PC-3 (cell line): ENCODE data around the gene WDR47. TPM values are rescaled to one million over a fixed set of nuclear protein-coding genes. Genes with fewer than 3 reads are reported as not detected.

Source experiments
- ATAC-seq: fragments of 200-7000 bp; cut with Tn5 transposase; 2 replicates; pipeline ENCODE4 v1.9.1; 2020; ENCODE audit warnings: mild to moderate bottlenecking, moderate library complexity
- BruUV-seq: library from RNA; stranded (reverse); fragments of 400-500 nt; replicated peaks from 2 replicates; lab custom pipeline; 2021; lab: Mats Ljungman, UMichigan
- CTCF ChIA-PET: fragments of 300-600 bp; sonication (Branson Sonifier 250); formaldehyde crosslinking; loops from one replicate; lab custom pipeline; 2022; ENCODE audit warnings: antibody characterized with exemption; lab: Charles Lee
- POLR2A ChIA-PET: fragments of 300-600 bp; sonication (Branson Sonifier 250); formaldehyde crosslinking; loops from one replicate; lab custom pipeline; 2022; ENCODE audit warnings: antibody characterized with exemption; ENCODE audit not compliant: unreplicated experiment; lab: Charles Lee
- DNase-seq: peaks from one replicate; pipeline ENCODE4 v3.0.0-alpha.2; 2015
- H2AFZ ChIP-seq: fragments of 300-600 bp; sonication (generic); 2 replicates; pipeline ENCODE4 v1.6.0; 2016; ENCODE audit warnings: antibody characterized with exemption, low read length
- H3F3A ChIP-seq: fragments of 300-600 bp; sonication (generic); one replicate; pipeline ENCODE4 v1.6.0; 2017; ENCODE audit warnings: antibody characterized with exemption, low read length, control low read depth, mild to moderate bottlenecking; ENCODE audit not compliant: unreplicated experiment
- H3K27ac ChIP-seq: fragments of 300-600 bp; sonication (generic); 2 replicates; pipeline ENCODE4 v1.5.1; 2016; ENCODE audit warnings: mild to moderate bottlenecking, low read length
- H3K27me3 ChIP-seq: fragments of 300-600 bp; sonication (generic); 2 replicates; pipeline ENCODE4 v1.6.1; 2016; ENCODE audit warnings: low read length, mixed read lengths
- H3K36me3 ChIP-seq: fragments of 300-600 bp; sonication (generic); 2 replicates; pipeline ENCODE4 v1.6.1; 2016; ENCODE audit warnings: low read depth, mixed run types, low read length, mixed read lengths
- H3K4me1 ChIP-seq: fragments of 300-600 bp; sonication (generic); 2 replicates; pipeline ENCODE4 v1.5.1; 2016; ENCODE audit warnings: low read length; ENCODE audit not compliant: insufficient read depth
- H3K4me2 ChIP-seq: fragments of 300-600 bp; sonication (generic); 2 replicates; pipeline ENCODE4 v1.6.0; 2016; ENCODE audit warnings: low read length
- H3K4me3 ChIP-seq: fragments of 300-600 bp; sonication (generic); 2 replicates; pipeline ENCODE4 v1.5.1; 2016; ENCODE audit warnings: mild to moderate bottlenecking, low read length, mixed read lengths
- H3K79me2 ChIP-seq: fragments of 300-600 bp; sonication (generic); 2 replicates; pipeline ENCODE4 v1.6.1; 2017; ENCODE audit warnings: low read length, mixed read lengths
- H3K9ac ChIP-seq: fragments of 300-600 bp; sonication (generic); 2 replicates; pipeline ENCODE4 v1.6.0; 2016; ENCODE audit warnings: mild to moderate bottlenecking, low read length
- H3K9me2 ChIP-seq: fragments of 300-600 bp; sonication (generic); replicated peaks from 2 replicates; pipeline ENCODE4 v1.6.1; 2016; ENCODE audit warnings: mixed run types, low read length, mixed read lengths
- H3K9me3 ChIP-seq: fragments of 300-600 bp; sonication (generic); 2 replicates; pipeline ENCODE4 v1.6.1; 2016; ENCODE audit warnings: low read length, mixed read lengths
- H4K20me1 ChIP-seq: fragments of 300-600 bp; sonication (generic); 2 replicates; pipeline ENCODE4 v1.6.1; 2016; ENCODE audit warnings: low read length, mixed read lengths
- CTCF ChIP-seq: fragments of 300-600 bp; sonication (generic); conservative IDR thresholded peaks from 2 replicates; pipeline ENCODE4 v1.5.1; 2017; ENCODE audit warnings: antibody characterized with exemption, low read depth, mild to moderate bottlenecking, low read length
- EZH2 ChIP-seq: fragments of 300-600 bp; sonication (generic); IDR thresholded peaks from one replicate; pipeline ENCODE4 v1.6.1; 2017; ENCODE audit warnings: antibody characterized with exemption, mild to moderate bottlenecking, low read length; ENCODE audit not compliant: unreplicated experiment
- EZH2phosphoT487 ChIP-seq: fragments of 300-600 bp; sonication (generic); IDR thresholded peaks from 2 replicates; pipeline ENCODE4 v1.6.1; 2018; ENCODE audit warnings: mild to moderate bottlenecking, antibody characterized with exemption, low read length, borderline replicate concordance
- intact Hi-C: fragments of 100-400 bp; cut with micrococcal nuclease; formaldehyde crosslinking; loops from 2 replicates; pipeline ENCODE4 v1.9.0; 2023
- total RNA-seq: library from RNA; depleted of rRNA; stranded (reverse); fragments of >200 nt; gene quantifications from 2 replicates; pipeline ENCODE4 v1.2.3, GENCODE V29; 2014

The WDR47 gene
- total RNA-seq, 1 experiment from 2014 or later, result 7.7 TPM

DNA sequence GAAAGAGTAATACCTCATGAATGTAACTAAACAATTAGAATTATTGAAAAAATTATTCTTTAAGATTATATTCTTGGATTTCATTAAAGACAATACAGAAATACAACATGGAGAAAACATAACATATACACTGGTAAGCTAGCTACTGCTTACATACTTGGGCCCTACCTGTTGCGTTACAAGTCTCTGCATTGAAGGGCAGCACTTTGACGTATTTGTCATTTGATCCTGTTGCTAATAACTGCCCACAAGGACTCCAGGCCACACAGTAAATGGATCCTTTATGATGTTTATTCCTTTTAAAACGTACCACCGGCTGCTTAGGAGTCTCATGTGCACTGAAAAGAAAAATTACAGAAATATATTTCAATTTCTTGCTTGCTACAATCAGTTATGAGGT is 58.8 kb downstream of the WDR47 start:
- H3K4me1 ChIP-seq, result no peaks in the 10 kb centered on the region
- no peaks in the 10 kb centered on the region for H4K20me1 ChIP-seq
- ATAC-seq, result no peak
- ChIA-PET POLR2A (interaction anchor here (1.0 kb wide), 1 partner anchor 22 kb away, joined by 8 read pairs; no protein-coding TSS in a partner anchor), CTCF (no interaction called here)
- H3K36me3 ChIP-seq, result peaks cover 8% of the 10 kb centered on the region
- no peaks in the 10 kb centered on the region for H3K9me3 ChIP-seq
- H2AFZ ChIP-seq, result no peak overlapping the region
- no peak for TF ChIP-seq EZH2
- TF ChIP-seq EZH2phosphoT487, result no peak
- TF ChIP-seq CTCF, result no peak
- H3K27ac ChIP-seq, result no peak overlapping the region
- H3K27me3 ChIP-seq, result no peaks in the 10 kb centered on the region
- H3K9ac ChIP-seq, result no peak overlapping the region
- no TSS peak for BruUV-seq
- no peaks in the 10 kb centered on the region for H3K9me2 ChIP-seq
- DNase-seq, result no peak
- no peaks in the 10 kb centered on the region for H3F3A ChIP-seq
- no peaks in the 10 kb centered on the region for H3K79me2 ChIP-seq
- no peak overlapping the region for H3K4me2 ChIP-seq
- H3K4me3 ChIP-seq, result no peak overlapping the region
- intact Hi-C loops, result no loop called here

DNA sequence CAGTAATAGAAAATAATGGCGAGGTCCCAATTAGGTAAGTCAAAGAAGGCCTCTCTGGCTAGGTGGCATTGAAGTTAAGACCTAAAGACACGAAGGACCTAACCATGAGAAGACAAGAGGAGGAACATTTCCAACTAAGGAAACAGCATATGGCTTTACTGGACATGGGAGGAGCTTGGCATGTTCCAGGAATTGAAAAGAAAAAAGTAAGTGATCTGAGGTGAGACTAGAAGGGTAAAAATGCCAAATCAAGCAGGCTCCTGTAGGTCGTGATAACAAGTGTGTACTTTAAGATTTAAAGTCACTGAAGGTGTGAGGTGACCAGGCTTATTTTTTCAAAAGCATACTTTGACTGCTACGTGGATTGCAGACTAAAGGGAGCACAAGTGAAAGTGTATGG is 65.2 kb downstream of the WDR47 start:
- H3K27me3 ChIP-seq, result no peaks in the 10 kb centered on the region
- intact Hi-C loops, result no loop called here
- no peaks in the 10 kb centered on the region for H3F3A ChIP-seq
- no peak for TF ChIP-seq EZH2
- TF ChIP-seq CTCF, result no peak
- TF ChIP-seq EZH2phosphoT487, result no peak
- no peak overlapping the region for H3K4me3 ChIP-seq
- ATAC-seq (no peak), DNase-seq (no peak)
- H3K4me2 ChIP-seq, result no peak overlapping the region
- H3K27ac ChIP-seq, result no peak overlapping the region
- H2AFZ ChIP-seq, result no peak overlapping the region
- H3K36me3 ChIP-seq, result no peaks in the 10 kb centered on the region; the same call in 1 of the 2 replicates
- H4K20me1 ChIP-seq, result no peaks in the 10 kb centered on the region
- H3K79me2 ChIP-seq, result no peaks in the 10 kb centered on the region
- H3K4me1 ChIP-seq, result no peaks in the 10 kb centered on the region
- no TSS peak for BruUV-seq
- ChIA-PET POLR2A (no interaction called here), CTCF (no interaction called here)
- no peaks in the 10 kb centered on the region for H3K9me3 ChIP-seq
- no peak overlapping the region for H3K9ac ChIP-seq
- H3K9me2 ChIP-seq, result no peaks in the 10 kb centered on the region

GRCh38 chr1:108972951-108973350 is 69.0 kb downstream of the WDR47 start:
- DNase-seq (no peak), ATAC-seq (no peak)
- POLR2A ChIA-PET, result no interaction called here
- H3K9me2 ChIP-seq, result no peaks in the 10 kb centered on the region
- no peaks in the 10 kb centered on the region for H3K9me3 ChIP-seq
- no peak overlapping the region for H3K4me2 ChIP-seq
- H3K36me3 ChIP-seq, result 0 out of 2 replicates have a peak, but pooled peaks cover 6% of the 10 kb centered on the region
- H2AFZ ChIP-seq, result no peak overlapping the region
- H3K9ac ChIP-seq, result no peak overlapping the region
- BruUV-seq, result no TSS peak
- TF ChIP-seq EZH2phosphoT487, result no peak
- no peak for TF ChIP-seq EZH2
- TF ChIP-seq CTCF, result no peak
- no peak overlapping the region for H3K27ac ChIP-seq
- no peaks in the 10 kb centered on the region for H3K4me1 ChIP-seq
- CTCF ChIA-PET, result no interaction called here
- H3F3A ChIP-seq, result no peaks in the 10 kb centered on the region
- H3K4me3 ChIP-seq, result no peak overlapping the region
- no peaks in the 10 kb centered on the region for H3K27me3 ChIP-seq
- intact Hi-C loops, result no loop called here
- no peaks in the 10 kb centered on the region for H4K20me1 ChIP-seq
- no peaks in the 10 kb centered on the region for H3K79me2 ChIP-seq
